Left forelimb (tissue), 1 donor: Measurements from ENCODE around the gene TRAF3IP1.
"Not testable (repeated sequence)": the region's sequence is repeated elsewhere in the genome, so short reads cannot be mapped to it uniquely, and the experiment has no call there.

Experiments
- DNase-seq: peaks from one replicate; pipeline ENCODE4 v3.0.0-alpha.2; 2018; ENCODE audit warnings: low spot score

Gene TRAF3IP1

GRCh38 chr2:238427435-238428162 lies 107.3 kb downstream of the TRAF3IP1 start:
- DNase-seq: no peak

- DNase-seq: no peak
Observed at GRCh38 chr2:238428866-238429265, 108.5 kb downstream of the TRAF3IP1 start.

DNA sequence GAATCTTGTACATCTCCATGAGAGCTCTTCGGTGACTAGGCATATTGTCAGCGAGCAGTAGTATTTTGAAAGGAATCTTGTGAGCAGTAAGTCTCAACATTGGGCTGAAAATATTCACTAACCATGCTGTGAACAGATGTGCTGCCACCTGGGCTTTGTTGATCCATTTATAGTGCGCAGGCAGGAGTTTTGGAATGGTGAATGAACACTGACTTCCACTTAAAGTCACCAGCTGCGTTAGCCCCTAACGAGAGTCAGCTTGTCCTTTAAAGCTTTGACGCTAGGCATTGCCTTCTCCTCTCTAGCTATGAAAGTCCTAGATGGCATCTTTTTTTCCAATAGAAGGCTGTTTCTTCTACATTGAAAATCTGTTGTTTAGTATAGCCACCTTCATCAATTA lies 110.5 kb downstream of the TRAF3IP1 start:
- no peak for DNase-seq

DNA sequence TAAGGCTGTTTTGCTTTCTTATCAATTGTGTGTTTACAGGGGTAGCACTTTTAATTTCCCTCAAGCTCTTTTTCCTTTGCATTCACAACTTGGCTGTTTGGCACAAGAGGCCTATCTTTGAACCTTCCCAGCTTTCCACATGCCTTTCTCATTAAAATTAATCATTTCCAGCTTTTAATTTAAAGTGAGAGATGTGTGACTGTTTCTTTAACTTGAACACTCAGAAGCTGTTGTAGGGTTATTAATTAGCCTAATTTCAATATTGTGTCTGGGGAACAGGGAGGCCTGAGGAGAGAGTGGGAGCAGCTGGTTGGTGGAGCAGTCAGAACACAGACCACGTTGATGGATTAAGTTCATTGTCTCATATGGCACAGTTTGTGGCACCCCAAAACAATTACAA lies 111.1 kb downstream of the TRAF3IP1 start:
- DNase-seq: no peak

- DNase-seq: no peak
Observed at GRCh38 chr2:238433300-238433915, 113.1 kb downstream of the TRAF3IP1 start.

DNA sequence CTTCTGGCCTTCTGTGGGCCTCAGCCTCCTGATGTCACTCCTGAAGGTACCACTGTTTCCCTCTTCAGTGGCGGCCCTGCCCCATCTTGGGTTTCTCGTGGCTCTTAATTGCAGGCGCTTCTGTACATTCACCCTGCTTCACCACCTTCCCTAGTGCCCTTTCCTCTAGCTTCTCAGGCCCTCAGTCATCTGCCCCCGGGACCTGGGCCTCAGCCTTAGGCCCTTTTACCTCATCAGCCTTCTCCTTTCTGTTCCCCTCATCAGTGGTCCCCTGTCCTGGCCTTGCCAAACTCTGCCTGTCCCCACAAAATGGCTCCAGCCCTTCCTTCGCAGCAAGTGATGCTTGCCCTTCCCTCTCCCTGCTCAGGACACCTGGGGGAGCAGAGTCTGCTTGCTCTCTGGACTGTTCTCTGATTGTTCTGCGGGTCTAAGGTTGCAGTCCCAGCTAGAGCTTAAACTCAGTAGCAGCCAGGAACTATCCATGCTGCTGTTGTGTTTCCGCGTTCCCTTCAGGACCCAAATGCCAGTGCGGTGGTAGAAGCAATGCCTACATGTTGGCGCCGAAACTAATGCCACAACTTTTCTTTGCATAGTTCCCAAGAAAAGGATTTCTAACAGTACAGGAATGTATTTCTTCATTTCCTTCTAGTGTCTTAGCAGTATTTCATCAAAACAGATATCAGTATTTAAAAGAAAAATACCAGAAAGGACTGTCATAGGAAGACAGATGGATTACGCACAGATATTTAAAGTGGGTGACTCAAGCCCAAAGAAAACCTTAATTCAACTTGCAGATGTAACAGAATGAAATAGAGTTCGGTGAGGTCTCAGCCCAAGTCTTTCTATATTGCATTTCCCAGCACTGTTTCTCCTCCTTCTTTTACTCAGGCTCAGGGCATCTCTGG lies 113.9 kb downstream of the TRAF3IP1 start:
- DNase-seq: no peak

DNA sequence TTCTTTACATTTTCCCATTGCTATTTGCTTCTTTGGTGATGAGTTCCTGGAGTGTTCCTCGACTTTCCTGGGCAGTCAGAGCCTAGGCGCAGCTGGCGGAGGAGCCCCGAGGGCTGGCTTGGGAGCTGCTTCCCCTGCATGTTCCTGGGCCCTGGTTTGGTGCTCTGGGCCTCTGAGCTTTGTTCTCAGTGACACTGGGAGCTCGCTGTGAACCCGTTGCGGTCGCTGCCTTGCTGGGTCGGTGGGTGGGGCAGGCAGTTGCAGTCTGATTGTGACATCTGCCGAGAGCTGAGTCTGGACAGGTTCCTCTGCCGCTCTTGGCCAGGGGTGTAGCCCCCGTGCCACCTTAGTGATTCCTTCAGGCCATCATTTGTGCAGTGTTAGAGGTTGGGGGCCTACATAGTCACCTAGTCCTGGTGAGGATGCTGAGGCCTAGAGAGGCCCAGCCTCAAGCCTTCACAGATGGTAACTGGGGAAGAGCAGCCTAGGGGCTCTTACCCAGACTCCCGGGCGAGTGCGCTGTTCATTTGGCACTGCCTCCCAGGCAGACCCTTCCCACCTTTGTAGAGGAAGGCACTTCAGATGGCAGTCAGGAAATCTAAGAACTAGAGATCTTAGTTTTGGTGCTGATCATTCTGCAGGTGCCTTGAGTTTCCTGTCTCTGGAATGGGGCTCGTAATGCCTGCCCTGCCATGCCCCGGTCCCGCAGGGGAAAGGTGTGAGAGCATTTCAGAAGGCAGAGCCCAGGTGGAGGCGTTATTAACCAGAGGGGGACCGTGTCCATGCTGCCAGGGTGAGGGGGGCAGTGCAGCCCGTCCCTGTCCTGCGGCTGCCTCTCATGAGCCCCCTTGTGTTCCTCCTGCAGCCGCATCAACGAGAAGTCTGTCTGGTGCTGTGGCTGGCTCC lies 114.8 kb downstream of the TRAF3IP1 start:
- DNase-seq: no peak

DNA sequence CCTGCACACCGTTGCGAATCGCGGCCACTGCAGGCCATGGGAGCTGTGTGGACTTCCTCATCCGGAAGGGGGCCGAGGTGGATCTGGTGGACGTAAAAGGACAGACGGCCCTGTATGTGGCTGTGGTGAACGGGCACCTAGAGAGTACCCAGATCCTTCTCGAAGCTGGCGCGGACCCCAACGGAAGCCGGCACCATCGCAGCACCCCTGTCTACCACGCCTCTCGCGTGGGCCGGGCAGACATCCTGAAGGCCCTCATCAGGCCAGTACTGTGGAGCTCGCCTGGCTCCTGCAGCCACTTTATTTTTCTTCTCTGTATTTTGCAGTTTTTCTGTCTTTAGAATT lies 115.4 kb downstream of the TRAF3IP1 start:
- DNase-seq: no peak

GRCh38 chr2:238438856-238439849 lies 118.8 kb downstream of the TRAF3IP1 start:
- DNase-seq: no peak

DNA sequence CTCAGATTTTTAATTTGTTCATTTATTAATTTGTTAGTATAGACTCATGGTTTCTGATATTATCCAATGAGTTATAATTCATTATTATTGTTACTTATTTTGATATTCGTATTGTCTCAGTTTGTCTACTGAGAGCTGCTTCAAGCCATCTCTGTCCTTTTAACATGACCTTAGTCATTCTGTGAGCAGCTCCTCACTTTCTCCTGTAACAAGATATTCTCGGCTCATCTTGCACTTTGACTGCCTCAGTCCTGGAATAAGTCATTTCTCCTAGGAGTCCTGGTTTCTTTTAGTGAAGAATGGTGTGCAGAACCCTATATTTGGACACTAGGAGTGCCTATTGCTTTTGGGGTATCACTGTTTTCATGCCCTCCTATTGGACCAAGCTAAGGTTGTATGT lies 119.6 kb downstream of the TRAF3IP1 start:
- no peak for DNase-seq

DNA sequence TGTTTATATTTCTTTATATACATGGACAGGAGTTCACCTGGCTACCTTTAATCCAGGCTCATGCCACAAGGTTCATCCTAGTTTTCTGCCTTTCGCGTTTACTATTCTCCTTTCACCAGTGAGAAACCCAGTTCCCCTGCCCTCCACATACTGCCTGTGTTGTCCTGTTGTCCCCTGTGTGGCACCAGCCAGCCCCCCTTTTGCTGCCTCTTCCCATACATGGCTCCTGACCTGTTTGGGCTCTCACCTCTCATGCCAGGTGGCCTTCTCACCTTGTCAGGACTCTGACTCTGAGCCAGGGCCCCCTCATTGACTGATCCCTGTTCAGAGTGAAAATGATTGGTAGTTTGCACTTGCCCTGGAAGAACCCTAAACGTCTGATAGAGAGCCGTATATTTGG lies 120.0 kb downstream of the TRAF3IP1 start:
- DNase-seq: no peak

DNA sequence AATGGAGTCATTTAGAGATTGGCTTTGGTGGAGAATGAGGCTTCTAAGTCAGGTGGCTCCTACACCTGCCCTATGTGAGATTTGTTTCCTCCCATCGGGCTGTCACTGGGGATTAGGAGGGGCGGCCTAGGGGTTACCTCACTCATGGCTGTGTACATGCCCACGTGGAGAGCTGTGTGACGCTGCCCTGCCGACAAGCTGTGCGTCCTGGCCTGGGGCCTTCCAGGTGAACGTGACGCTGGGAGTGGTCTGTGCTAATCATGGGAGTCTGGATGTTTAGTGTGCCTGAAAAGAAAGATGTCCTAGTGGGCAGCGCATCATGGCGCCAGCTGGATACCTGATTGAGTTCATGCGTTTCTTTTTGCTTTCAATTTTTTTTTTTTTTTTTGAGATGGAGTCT lies 120.4 kb downstream of the TRAF3IP1 start:
- DNase-seq: no peak

DNA sequence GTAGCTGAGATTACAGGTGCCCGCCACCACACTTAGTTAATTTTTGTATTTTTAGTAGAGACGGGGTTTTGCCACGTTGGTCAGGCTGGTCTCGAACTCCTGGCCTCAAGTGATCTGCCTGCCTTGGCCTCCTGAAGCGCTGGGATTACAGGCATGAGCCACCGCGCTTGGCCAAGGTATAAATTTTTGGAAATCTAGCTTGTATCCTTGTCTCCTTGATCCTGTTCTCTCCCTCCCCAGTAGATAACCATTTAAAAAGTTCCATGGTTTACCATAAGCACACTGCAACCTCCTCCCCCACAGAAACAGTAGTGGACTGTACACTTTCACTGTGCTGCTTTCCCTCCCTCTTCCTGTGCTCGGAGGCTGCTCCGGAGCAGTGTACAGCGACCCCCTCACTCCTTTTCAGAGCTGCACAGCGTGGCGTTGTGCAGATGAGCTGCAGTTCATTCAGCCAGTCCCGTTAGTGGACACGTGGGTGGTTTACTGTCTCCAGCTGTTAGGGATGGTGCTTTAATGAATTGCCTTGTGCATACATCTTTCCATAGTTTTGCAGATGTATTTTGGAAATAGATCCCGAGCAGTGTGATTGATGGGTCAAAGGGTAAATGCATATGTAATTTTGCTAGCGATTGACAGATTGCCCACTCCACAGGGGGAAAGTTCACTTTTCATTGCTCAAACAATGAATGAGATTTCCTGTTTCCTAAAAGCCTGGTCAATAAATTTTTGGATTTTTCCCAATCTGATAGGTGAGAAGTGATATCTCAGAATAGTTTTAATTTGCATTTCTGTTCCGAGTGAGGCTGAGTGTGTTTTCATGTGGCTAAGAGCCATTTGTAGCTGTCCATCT lies 121.2 kb downstream of the TRAF3IP1 start:
- no peak for DNase-seq

DNA sequence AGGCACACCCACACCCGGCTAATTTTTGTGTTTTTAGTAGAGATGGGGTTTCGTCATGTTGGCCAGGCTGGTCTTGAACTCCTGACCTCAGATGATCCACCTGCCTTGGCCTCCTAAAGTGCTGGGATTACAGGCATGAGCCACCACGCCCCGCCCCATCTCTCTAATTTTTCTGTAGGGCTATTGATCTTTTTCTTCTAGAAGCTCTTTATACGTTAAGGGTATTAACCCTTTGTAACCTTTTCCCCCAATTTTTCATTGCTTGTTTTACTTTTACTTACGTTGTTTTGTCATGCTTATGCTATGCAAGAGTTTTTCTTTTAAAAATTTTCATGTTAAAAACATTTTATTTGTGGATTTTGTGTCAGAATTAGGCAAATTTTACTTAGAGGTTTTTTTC lies 121.9 kb downstream of the TRAF3IP1 start:
- DNase-seq: not testable (repeated sequence)

GRCh38 chr2:238444242-238444641 lies 123.9 kb downstream of the TRAF3IP1 start:
- DNase-seq: no peak

- DNase-seq: no peak
Observed at GRCh38 chr2:238445409-238446190, 125.3 kb downstream of the TRAF3IP1 start.

DNA sequence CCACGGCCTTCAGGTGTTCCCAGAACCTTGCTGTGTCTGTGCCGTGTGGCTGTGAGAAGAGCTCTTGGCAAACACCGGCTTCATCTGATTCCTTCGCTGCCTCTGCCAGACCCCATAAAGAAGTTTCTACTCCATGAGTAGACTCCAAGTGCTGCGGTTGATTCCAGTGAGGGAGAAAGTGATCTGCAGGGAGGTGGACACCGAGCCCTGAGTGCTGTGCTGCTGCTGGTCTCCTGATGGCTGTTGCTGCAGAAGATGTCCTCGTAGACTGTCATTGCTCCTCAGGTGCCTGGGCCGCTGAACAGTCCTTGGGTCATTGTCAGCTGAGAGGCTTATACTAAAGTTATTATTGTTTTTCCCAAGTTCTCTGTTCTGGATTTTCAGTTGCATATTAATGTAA lies 126.1 kb downstream of the TRAF3IP1 start:
- DNase-seq: no peak

DNA sequence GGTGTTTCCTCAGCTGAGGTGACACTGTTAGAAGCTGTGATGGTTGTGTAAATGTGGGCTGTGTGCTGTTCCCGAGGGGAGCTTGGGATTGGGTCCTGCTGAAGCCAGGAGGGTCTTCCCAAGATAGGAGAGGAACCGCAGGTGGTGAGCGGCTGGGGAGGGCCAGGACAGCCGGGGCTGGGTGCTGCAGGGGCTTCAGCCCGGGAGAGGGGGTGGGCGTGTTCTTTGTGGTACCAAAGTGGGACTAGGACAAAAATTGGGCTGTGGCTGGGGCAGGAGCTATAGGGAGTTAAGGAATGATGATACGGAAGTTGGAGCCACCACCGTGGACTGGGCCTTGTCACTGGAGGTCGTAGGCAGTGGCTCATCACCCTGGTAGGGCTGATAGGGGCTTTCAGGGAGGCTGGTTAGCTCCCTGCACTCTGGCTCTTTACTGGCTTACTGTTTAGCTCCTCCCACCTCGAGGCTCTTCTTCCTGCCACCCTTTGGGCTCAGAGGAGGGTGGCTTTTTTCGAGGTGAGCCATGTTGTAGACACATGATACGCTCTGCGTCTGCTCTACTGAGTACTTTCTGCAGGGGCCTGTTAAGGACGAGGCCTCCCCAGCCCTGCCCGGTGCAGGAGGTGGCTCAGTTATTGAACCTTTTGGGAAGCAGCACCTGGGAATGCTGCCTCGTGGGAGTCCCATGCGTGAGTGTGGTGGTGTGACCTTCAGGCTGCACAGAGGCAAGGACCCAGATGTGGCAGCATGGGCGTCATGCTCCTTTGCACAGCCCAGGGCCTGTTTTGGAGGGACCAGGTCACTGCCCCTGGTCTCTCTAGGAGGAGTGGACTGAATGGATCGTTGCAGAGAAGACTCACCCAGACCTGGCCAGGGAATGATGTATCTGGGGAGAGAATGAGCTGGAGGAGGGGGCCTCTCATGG lies 128.0 kb downstream of the TRAF3IP1 start:
- no peak for DNase-seq
